GM21390 (cell line): Measurements from ENCODE around the gene PLCB3.
"Not testable (repeated sequence)": the region's sequence is repeated elsewhere in the genome, so short reads cannot be mapped to it uniquely, and the experiment has no call there.

Experiments
- ATAC-seq: cut with Tn5 transposase; IDR thresholded peaks from one replicate; pipeline ENCODE4 v1.9.1; 2021; ENCODE audit not compliant: unreplicated experiment

PLCB3 gene

DNA sequence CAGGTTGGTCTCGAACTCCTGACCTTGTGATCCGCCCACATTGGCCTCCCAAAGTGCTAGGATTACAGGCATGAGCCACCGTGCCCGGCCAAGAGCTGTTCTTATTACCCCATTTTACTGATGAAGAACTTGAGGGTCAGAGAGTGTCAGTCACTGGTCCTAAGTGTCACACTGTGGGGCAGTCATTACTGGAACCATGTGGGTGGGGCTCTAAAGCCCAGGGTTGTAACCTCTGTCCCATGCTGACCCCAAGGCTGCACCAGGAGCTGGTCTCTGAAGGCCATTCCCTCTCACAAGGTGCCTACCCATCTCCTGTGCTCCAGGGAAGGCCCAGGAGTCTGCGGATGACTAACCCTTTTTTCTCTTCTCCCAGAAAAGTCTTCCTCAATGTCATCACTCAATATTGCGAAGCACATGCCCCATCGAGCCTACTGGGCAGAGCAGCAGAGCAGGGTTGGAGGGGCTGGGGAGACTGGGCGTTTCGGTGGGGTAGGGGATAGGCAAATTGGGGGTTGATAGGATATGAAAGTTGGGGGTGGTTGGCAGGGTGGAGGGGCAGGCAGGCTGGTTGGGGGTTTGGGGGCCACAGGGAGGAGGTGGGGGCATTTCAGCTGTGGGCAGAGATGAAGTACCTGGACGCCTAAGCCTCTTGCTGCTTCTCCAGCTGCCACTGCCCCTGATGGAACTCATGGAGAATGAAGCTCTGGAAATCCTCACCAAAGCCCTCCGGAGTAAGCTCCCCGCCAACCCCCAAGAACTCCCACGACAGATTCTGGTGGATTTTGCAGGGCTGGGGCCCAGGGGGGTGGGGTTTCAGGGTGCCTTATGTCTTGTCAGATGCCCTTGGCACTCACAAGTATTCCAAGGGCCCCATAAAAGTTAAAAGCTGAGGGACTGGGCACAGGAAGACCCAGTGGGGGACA, 52.0 kb downstream of the PLCB3 start:
- ATAC-seq: no peak

DNA sequence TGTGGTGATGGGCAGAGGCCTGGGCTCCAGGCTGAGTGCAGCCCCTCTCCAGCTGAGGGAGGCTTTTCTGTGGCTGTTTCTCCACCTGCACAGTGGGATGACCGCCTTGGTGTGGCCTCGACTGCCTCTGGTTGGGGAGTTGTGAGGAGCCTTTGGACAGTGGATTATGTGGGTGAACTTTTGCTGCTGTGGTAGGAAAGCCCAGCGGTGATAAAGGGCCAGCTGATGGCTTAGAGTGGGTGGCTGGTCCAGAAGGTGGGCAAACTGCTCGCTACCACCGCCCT, 52.6 kb downstream of the PLCB3 start:
- no peak for ATAC-seq

DNA sequence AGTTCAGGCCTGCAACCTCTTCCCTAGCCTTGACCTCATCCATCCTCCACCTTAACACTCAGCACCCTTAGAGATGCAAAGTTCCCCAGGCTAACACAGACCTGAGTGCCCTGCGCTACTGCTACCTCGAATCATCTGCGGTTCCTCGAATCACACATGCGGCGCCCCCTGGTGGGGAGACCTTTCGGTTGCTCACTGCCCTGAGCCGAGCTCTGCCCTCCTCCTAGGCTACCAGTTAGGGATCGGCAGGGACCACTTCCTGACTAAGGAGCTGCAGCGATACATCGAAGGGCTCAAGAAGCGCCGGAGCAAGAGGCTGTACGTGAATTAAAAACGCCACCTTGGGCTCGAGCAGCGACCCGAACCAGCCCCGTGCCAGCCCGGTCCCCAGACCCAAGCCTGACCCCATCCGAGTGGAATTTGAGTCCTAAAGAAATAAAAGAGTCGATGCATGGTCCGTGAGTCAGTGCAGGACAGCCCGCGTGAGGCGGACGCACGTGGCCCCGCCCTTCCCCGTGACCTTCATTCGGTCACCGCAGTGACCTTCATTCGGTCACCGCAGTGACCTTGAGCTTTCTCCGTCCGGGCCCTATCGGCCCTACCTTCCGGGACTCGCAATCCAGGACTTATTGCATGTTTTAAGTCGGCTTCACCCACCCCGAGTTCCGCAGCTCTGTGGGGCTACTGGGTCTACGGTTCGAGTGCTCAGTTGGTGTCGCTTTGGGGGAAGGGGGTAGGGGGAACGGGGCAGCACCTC, 53.2 kb downstream of the PLCB3 start:
- ATAC-seq: peak; percentile 26

DNA sequence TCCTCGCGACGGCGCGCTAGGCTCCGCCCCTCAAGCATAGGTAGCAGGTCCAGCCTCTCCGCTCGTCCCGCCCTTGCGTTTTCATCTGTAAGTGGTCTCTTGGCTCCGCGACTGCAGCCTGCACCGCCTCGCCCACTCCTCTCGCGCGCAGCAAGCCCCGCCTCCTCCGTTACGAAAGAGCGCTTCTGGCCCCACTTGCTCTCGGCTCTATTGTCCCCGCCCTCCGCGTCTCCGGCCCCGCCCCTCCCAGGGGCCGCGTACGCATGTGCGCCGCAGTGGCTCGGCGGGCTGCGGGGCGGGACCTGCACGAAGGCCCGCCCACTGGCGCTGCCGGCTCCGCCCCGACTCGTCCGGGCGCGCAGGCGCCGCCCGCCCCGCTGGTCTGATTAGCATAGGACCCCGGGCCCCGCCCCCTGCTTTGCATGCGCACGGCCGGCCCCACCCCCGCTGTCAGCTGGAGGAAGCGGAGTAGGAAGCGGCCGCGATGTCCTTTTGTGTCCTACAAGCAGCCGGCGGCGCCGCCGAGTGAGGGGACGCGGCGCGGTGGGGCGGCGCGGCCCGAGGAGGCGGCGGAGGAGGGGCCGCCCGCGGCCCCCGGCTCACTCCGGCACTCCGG, 53.9 kb downstream of the PLCB3 start, which contains the start of gene ESRRA:
TSS of gene ESRRA (plus strand) at position 450 of the 616 bp plus-strand sequence. CDS start 1,656 bp downstream, outside the sequence.
- peak; percentile 69 for ATAC-seq

DNA sequence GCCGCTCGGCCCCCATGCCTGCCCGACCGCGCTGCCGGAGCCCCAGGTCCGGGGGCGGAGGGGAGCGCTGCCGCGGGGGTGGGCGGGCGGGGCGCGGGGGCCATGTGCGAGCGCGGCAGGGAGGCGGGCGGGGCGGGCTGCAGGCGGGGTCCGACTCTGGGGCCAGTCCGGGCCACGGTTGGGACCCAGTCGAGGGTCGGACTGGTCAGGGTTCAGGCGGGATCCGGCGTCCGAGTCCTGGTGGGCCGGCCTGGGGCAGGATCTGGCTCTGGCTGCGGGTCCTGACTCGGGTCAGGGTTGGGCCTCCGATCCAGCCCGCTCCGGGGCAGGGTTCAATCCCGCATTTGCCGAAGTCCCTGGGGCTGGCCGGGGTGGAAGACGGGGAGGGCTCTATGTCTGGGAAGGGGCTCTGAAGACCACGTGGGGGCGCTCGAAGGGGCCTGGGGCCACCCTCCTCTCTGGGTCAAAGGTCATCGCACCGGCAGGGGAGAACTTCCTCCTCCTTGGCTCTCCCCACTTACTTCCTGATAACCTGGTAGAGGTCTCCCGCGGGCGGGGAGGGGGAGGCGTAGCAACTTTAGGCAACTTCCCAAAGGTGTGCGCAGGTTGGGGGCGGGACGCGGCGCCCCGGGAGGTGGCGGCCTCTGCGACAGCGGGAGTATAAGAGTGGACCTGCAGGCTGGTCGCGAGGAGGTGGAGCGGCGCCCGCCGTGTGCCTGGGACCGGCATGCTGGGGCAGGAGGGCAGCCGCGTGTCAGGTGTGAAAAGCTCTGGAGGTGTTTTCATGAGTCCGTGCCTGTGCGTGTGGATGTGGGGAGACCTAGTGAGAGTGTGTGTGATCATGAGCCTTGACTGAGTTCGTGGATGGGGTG, 54.6 kb downstream of the PLCB3 start:
- ATAC-seq: peak; percentile 32

DNA sequence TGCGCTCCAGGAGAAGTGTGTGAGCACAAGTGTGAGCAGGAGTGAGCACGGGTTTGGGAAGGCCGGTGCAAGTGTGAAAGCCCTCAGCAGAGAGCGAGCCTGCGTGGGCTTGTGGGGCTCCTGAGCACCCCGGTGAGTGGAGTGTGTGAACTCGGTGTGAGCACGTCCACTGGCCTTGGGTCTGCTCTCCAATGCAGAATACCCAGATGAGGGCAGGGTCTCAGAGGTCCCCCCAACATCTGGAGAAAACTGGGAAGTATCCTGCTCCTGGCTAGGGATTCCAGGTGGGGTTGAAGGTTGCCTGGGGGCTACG, 55.2 kb downstream of the PLCB3 start:
- ATAC-seq: no peak

DNA sequence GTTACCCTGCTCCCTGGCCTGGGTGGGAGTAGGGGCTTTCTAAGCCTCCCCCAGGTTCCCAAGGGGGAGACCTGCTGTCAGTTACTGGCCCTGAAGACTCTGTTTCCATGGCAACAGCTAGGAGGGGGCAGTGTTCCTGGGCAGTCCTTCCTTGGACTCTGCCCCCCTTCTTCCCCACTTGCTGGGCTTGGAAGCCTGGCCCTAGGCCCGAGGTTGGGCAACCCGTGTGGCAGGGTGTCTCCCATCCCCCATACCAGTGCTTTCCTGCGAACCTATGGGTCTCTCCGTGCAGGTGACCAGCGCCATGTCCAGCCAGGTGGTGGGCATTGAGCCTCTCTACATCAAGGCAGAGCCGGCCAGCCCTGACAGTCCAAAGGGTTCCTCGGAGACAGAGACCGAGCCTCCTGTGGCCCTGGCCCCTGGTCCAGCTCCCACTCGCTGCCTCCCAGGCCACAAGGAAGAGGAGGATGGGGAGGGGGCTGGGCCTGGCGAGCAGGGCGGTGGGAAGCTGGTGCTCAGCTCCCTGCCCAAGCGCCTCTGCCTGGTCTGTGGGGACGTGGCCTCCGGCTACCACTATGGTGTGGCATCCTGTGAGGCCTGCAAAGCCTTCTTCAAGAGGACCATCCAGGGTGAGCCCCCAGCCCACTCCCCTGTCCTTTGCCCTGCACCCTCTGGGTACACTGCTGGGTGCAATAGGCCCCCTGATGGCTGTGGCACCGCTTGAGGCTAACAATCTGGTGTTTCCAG, 55.7 kb downstream of the PLCB3 start:
- ATAC-seq: no peak

DNA sequence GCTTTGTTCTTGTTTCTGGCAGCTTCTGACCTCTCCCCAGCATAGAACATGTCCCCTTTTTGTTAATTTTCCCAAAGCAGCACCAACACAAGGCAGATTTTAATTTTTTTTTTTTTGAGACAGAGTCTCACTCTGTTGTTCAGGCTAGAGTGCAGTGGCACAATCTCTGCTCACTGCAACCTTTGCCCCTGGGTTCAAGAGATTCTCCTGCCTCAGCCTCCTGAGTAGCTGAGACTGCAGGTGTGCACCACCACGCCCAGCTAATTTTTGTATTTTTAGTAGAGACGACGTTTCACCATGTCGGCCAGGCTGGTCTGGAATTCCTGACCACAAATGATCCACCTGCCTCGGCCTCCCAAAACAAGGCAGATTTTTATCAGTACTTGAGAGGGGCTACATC, 56.5 kb downstream of the PLCB3 start:
- ATAC-seq: not testable (repeated sequence)

DNA sequence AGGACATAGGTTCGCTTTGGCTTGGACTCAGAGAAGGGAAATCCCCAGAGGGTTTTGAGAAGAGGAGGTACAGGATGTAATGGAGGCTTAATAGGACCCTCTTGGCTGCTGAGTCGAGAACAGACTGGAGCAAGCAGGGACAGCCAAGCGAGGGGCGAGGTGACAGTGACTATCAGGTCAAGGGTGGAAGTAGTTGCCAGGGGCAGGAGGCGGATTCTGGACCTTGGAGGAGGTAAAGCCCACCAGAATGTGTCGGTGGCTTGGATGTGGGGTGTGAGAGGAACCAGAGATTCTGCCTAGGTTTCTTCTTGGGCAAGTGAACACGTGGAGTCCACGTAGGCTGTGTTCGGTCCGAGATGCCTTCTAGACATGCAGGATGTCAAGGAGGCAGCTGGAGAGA, 61.6 kb downstream of the PLCB3 start:
- ATAC-seq: no peak

DNA sequence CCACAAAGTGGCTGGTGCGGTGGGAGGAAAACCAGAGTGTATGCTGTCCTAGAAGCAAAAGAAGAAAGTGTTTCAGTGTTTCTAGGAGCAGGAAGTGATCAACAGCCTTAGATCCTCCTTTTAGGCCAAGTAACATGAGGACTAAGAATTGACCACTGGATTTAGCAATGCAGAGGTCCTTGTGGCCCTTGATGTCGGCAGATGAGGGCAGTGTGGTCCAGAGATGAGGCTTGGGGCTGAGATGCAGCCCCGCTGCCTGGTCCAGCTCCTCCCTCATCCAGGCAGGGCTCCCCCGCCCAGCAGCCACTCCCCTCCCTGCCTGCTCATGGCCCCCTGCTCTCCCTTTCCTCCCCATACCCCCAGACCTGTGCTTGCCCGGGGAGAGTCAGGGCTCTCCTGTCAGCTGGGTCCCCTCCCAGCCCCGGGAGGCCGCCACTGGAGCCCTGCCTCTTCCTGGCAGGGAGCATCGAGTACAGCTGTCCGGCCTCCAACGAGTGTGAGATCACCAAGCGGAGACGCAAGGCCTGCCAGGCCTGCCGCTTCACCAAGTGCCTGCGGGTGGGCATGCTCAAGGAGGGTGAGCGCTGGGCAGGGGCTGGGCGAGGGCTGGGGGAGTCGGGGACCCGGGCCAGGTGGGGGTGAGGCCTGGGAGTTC, 62.3 kb downstream of the PLCB3 start:
- ATAC-seq: no peak

DNA sequence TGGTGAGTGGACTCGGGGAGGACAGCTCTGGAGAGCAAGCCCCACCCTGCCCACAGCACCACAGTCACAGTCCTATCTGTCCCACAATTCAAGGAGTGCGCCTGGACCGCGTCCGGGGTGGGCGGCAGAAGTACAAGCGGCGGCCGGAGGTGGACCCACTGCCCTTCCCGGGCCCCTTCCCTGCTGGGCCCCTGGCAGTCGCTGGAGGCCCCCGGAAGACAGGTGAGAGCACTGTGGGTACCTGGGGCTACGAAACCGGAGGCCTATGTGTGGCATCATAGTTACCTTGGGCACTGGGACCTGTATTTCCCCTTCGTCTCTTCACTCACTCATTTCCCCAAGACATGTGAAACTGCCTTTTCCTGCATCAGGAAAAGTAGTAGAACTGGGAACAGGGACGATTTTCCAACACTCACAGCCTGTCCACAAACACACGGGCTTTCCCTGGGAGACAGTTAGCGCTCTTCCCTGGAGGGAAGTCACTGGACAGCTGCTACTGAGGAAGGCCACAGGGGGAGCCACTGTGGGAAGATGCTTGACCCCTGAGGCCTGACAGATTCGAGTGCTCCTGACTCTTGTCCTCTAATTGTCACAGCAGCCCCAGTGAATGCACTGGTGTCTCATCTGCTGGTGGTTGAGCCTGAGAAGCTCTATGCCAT, 62.9 kb downstream of the PLCB3 start:
- ATAC-seq: no peak

DNA sequence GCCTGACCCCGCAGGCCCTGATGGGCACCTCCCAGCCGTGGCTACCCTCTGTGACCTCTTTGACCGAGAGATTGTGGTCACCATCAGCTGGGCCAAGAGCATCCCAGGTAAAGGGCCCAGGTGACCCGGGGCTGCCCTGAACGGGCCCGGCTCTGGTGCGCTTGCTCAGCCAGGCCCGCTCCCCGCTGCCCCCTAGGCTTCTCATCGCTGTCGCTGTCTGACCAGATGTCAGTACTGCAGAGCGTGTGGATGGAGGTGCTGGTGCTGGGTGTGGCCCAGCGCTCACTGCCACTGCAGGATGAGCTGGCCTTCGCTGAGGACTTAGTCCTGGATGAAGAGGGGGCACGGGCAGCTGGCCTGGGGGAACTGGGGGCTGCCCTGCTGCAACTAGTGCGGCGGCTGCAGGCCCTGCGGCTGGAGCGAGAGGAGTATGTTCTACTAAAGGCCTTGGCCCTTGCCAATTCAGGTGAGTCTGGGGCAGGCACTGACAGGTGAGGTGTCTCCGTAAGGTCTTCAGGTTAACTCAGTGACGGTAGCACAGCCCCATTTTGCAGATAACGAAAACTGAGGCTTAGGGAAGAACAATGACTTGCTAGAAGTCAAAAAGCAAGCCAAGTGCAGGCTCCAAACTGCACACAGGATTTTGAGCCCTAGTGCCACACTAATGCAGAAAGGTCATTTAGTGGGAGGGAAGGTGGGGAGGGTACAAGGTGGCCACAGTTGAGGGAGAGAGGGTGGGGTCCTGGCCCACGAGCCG, 63.7 kb downstream of the PLCB3 start:
- no peak for ATAC-seq

DNA sequence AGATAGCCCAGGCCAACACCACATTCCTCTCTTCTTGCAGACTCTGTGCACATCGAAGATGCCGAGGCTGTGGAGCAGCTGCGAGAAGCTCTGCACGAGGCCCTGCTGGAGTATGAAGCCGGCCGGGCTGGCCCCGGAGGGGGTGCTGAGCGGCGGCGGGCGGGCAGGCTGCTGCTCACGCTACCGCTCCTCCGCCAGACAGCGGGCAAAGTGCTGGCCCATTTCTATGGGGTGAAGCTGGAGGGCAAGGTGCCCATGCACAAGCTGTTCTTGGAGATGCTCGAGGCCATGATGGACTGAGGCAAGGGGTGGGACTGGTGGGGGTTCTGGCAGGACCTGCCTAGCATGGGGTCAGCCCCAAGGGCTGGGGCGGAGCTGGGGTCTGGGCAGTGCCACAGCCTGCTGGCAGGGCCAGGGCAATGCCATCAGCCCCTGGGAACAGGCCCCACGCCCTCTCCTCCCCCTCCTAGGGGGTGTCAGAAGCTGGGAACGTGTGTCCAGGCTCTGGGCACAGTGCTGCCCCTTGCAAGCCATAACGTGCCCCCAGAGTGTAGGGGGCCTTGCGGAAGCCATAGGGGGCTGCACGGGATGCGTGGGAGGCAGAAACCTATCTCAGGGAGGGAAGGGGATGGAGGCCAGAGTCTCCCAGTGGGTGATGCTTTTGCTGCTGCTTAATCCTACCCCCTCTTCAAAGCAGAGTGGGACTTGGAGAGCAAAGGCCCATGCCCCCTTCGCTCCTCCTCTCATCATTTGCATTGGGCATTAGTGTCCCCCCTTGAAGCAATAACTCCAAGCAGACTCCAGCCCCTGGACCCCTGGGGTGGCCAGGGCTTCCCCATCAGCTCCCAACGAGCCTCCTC, 64.6 kb downstream of the PLCB3 start:
- not testable (repeated sequence) for ATAC-seq

DNA sequence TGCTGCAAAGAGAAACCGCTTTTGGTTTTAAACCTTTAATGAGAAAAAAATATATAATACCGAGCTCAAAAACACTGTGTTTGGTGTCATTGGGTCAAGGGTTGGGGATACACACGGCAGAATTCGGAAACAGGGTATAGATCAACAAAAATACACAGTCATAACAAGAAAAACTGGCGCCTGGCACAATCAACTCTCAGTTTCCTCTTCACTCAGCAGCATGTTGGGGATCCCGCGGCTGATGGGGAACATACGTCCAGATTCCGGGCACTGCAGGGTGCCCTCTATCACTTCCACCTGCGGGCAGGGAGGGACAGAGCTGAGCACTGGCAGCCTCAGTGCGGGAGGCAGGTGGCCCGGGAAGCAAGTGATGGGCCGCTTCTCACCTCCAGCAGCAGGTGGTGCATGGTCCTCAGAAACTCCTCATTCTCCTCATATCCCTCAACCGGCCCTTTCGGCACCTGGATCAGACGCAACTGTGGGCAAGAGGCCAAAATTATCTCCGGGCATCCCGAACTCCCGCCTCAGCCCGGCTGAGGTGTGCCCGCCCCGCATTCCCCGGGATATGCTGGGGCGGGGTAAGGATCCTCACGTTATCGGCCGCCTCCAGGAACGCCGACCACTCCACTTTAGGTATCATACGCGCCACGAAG, 65.5 kb downstream of the PLCB3 start:
- ATAC-seq: peak; percentile 6

DNA sequence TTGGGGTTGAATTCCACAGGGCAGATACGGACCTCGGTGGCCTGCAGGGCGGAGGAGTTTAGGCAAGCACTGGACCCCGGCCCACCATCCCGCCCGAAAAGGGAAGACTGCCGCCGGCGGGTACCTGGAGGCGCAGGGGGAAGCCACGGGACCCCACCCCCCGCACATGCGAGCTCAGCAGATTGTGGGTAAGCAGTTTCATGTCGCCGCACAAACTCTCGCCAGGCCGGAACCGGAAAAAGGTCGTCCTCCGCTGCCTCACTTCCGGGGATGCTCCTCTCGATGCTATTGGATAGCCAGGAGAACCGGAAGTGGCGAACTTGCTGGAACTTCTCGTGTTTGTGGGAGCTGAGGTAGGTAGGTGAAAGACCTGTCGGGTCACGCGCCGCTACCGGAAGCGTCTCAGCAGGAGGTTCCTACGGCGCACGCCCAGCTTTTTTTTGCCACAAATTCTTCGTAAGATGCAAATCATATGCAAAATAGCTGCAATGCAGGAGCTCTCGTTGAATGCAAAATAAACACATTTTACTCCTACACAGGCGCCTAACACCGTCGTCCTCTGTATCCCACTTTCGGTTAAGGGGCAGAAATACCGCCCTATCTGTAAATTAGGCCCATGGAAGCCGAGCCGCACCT, 66.1 kb downstream of the PLCB3 start, which contains the start of gene TRMT112:
TSS of gene TRMT112 (minus strand) at position 235 of the 636 bp plus-strand sequence. CDS start at position 202, 33 bp downstream.
- peak; percentile 53 for ATAC-seq

DNA sequence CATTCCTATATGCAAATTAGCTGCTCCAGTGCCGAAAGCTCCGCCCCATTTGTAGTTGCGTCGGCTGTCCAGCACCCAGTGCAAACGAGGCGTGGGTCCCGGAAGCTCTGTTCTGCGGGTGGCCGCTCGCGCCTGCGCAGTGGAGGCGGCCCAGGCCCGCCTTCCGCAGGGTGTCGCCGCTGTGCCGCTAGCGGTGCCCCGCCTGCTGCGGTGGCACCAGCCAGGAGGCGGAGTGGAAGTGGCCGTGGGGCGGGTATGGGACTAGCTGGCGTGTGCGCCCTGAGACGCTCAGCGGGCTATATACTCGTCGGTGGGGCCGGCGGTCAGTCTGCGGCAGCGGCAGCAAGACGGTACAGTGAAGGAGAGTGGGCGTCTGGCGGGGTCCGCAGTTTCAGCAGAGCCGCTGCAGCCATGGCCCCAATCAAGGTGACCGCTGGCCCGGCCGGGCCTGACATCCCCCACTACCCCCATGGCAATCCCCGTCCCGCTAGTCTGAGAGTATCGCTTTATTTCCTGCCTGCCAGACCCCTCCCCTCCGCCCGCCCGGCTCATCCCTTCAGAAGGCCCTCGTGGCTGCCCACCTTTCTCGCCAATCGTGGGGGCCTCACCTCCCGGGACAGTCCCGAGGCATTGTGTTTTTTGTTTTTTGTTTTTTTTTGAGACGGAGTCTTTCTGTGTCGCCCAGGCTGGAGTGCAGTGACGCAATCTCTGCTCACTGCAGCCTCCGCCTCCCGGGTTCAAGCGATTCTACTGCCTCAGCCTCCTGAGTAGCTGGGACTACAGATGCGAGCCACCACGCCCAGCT, 66.8 kb downstream of the PLCB3 start, which contains the start of gene PRDX5:
TSS of gene PRDX5 (plus strand) at position 161 of the 805 bp plus-strand sequence. CDS start at position 256, 95 bp downstream.
- peak; percentile 65 for ATAC-seq
